ENCODE data around the gene FAM53A. TPM values are rescaled to one million over a fixed set of nuclear protein-coding genes. Genes with fewer than 3 reads are reported as not detected.

The FAM53A gene
- total and polyA plus RNA-seq, 4 donors = 0.44 to 2.2 (median 0.97) TPM

DNA sequence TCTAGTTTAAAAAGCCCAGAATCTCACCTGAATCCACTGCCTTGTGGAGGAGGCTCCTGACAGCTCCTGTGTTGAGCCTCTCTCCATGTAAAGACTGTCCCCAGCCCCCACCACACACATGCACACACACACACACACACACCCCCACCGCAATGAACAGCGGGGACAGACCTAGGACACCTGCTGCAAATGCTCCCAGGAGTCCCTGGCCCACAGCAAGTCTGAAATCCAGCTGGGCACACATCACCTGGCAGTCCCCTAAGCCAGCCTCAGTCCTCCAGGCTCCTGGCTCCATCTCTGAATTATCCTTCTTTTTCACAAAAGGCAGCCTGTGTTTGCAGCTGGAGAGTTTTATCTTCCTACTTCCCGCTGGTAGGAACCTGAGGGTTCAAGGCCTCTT lies 6.6 kb upstream of the FAM53A start:
- Histone ChIP-seq H3K27me3 (ENCODE audit: control insufficient read depth in 4 of 4, insufficient read depth in 4 of 4, low read length in 3 of 4) (no peaks in the 10 kb centered on the region), H3K4me3 (ENCODE audit: low read depth in 1 of 3, low read length in 3 of 3) (no peak overlapping the region), H3K9me3 (ENCODE audit: control insufficient read depth in 4 of 4, low read length in 3 of 4) (no peaks in the 10 kb centered on the region), H3K9ac (ENCODE audit: low read depth in 1 of 2, low read length in 2 of 2) (no peak overlapping the region), H3K36me3 (ENCODE audit: control insufficient read depth in 4 of 4, insufficient read depth in 3 of 4, low read depth in 1 of 4, low read length in 3 of 4) (peaks cover 8 to 32% (median 18%) of the 10 kb centered on the region in 4 donors), H3K27ac (ENCODE audit: low read depth in 1 of 2, low read length in 2 of 2) (no peak overlapping the region), H3K4me1 (ENCODE audit: control insufficient read depth in 4 of 4, insufficient read depth in 4 of 4, low read length in 3 of 4) (peaks cover 0 to 4% (median under 1%) of the 10 kb centered on the region in 4 donors)
- TF ChIP-seq, protein P1, sequence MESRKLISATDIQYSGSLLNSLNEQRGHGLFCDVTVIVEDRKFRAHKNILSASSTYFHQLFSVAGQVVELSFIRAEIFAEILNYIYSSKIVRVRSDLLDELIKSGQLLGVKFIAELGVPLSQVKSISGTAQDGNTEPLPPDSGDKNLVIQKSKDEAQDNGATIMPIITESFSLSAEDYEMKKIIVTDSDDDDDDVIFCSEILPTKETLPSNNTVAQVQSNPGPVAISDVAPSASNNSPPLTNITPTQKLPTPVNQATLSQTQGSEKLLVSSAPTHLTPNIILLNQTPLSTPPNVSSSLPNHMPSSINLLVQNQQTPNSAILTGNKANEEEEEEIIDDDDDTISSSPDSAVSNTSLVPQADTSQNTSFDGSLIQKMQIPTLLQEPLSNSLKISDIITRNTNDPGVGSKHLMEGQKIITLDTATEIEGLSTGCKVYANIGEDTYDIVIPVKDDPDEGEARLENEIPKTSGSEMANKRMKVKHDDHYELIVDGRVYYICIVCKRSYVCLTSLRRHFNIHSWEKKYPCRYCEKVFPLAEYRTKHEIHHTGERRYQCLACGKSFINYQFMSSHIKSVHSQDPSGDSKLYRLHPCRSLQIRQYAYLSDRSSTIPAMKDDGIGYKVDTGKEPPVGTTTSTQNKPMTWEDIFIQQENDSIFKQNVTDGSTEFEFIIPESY (IDR thresholded peaks at IDR 0.05) = no peak
- TF ChIP-seq GABPA (IDR thresholded peaks at IDR 0.05 in 1 of 2, conservative IDR thresholded peaks at IDR 0.05 in 1 of 2) (no peak), EGR1 (IDR thresholded peaks at IDR 0.05; ENCODE audit: low read depth in 2 of 2) (no peak), RAD21 (IDR thresholded peaks at IDR 0.05) (no peak), FOXA1 (IDR thresholded peaks at IDR 0.05) (no peak), RXRA (IDR thresholded peaks at IDR 0.05) (no peak), HNF4A (conservative IDR thresholded peaks at IDR 0.05) (no peak)
- TF ChIP-seq, protein P2, sequence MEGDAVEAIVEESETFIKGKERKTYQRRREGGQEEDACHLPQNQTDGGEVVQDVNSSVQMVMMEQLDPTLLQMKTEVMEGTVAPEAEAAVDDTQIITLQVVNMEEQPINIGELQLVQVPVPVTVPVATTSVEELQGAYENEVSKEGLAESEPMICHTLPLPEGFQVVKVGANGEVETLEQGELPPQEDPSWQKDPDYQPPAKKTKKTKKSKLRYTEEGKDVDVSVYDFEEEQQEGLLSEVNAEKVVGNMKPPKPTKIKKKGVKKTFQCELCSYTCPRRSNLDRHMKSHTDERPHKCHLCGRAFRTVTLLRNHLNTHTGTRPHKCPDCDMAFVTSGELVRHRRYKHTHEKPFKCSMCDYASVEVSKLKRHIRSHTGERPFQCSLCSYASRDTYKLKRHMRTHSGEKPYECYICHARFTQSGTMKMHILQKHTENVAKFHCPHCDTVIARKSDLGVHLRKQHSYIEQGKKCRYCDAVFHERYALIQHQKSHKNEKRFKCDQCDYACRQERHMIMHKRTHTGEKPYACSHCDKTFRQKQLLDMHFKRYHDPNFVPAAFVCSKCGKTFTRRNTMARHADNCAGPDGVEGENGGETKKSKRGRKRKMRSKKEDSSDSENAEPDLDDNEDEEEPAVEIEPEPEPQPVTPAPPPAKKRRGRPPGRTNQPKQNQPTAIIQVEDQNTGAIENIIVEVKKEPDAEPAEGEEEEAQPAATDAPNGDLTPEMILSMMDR (IDR thresholded peaks at IDR 0.05; ENCODE audit: low read depth, low read length, missing input control) = no peak
- TF ChIP-seq, protein P3, sequence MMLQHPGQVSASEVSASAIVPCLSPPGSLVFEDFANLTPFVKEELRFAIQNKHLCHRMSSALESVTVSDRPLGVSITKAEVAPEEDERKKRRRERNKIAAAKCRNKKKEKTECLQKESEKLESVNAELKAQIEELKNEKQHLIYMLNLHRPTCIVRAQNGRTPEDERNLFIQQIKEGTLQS (IDR thresholded peaks at IDR 0.05) = no peak
- no peak for DNase-seq (ENCODE audit: low spot score)
- 98% methylated on average over 3 of the region's 3 CpGs for WGBS

DNA sequence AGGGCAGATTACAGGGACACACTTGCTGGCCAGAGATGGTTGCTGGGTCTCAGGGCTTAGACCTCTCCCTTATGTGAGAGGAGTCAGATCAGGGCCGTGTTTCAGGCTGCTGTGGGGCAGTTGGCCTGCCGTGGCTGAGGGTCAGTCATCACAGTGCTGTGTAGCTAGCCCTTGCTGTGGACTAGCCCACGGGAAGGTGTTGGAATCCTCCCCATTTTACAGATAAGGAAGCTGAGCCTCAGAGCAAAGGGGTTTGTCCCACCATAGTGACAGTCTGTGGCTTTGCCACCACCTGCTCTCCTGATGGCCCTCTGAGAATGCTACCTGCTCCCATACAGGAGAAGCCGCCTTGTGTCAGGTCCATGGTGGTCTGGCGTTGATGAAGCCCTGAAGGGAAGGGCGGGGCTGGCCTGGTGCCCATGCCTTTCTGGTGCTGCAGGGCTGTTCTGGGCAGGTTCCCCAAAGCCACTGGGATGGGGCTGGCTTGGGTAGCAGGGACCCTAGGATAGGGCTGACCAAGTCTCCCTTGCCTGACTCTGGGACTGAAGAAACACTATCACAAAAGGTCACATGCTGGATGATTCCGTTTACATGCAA lies 2.4 kb upstream of the FAM53A start:
- Histone ChIP-seq H3K9me3 (ENCODE audit: control insufficient read depth in 4 of 4, low read length in 3 of 4) (no peaks in the 10 kb centered on the region), H3K36me3 (ENCODE audit: control insufficient read depth in 4 of 4, insufficient read depth in 3 of 4, low read depth in 1 of 4, low read length in 3 of 4) (peaks cover 0 to 8% (median 3%) of the 10 kb centered on the region in 4 donors), H3K4me1 (ENCODE audit: control insufficient read depth in 4 of 4, insufficient read depth in 4 of 4, low read length in 3 of 4) (peaks cover 2 to 20% (median 10%) of the 10 kb centered on the region in 4 donors), H3K27me3 (ENCODE audit: control insufficient read depth in 4 of 4, insufficient read depth in 4 of 4, low read length in 3 of 4) (no peaks in the 10 kb centered on the region), H3K27ac (ENCODE audit: low read depth in 1 of 2, low read length in 2 of 2) (no peak overlapping the region), H3K9ac (ENCODE audit: low read depth in 1 of 2, low read length in 2 of 2) (no peak overlapping the region), H3K4me3 (ENCODE audit: low read depth in 1 of 3, low read length in 3 of 3) (no peak overlapping the region)
- TF ChIP-seq HNF4G (IDR thresholded peaks at IDR 0.05) = no peak
- TF ChIP-seq, protein P2 (IDR thresholded peaks at IDR 0.05; ENCODE audit: low read depth, low read length, missing input control) = no peak
- no peak for TF ChIP-seq SP1 (IDR thresholded peaks at IDR 0.05)
- TF ChIP-seq NR2F2 (IDR thresholded peaks at IDR 0.05) = no peak
- TF ChIP-seq GABPA (IDR thresholded peaks at IDR 0.05 in 1 of 2, conservative IDR thresholded peaks at IDR 0.05 in 1 of 2) = no peak
- TF ChIP-seq, protein P4, sequence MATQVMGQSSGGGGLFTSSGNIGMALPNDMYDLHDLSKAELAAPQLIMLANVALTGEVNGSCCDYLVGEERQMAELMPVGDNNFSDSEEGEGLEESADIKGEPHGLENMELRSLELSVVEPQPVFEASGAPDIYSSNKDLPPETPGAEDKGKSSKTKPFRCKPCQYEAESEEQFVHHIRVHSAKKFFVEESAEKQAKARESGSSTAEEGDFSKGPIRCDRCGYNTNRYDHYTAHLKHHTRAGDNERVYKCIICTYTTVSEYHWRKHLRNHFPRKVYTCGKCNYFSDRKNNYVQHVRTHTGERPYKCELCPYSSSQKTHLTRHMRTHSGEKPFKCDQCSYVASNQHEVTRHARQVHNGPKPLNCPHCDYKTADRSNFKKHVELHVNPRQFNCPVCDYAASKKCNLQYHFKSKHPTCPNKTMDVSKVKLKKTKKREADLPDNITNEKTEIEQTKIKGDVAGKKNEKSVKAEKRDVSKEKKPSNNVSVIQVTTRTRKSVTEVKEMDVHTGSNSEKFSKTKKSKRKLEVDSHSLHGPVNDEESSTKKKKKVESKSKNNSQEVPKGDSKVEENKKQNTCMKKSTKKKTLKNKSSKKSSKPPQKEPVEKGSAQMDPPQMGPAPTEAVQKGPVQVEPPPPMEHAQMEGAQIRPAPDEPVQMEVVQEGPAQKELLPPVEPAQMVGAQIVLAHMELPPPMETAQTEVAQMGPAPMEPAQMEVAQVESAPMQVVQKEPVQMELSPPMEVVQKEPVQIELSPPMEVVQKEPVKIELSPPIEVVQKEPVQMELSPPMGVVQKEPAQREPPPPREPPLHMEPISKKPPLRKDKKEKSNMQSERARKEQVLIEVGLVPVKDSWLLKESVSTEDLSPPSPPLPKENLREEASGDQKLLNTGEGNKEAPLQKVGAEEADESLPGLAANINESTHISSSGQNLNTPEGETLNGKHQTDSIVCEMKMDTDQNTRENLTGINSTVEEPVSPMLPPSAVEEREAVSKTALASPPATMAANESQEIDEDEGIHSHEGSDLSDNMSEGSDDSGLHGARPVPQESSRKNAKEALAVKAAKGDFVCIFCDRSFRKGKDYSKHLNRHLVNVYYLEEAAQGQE (IDR thresholded peaks at IDR 0.05) = no peak
- no peak for TF ChIP-seq YY1 (IDR thresholded peaks at IDR 0.05)
- TF ChIP-seq, protein P5, sequence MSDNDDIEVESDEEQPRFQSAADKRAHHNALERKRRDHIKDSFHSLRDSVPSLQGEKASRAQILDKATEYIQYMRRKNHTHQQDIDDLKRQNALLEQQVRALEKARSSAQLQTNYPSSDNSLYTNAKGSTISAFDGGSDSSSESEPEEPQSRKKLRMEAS (IDR thresholded peaks at IDR 0.05) = no peak
- TF ChIP-seq TAF1 (conservative IDR thresholded peaks at IDR 0.05) = no peak
- no peak for TF ChIP-seq RAD21 (IDR thresholded peaks at IDR 0.05)
- TF ChIP-seq EGR1 (IDR thresholded peaks at IDR 0.05; ENCODE audit: low read depth in 2 of 2) = no peak
- no peak for TF ChIP-seq RXRA (IDR thresholded peaks at IDR 0.05)
- TF ChIP-seq FOXA1 (IDR thresholded peaks at IDR 0.05) = no peak
- TF ChIP-seq, protein P3 (IDR thresholded peaks at IDR 0.05) = no peak
- 72% methylated on average over 7 of the region's 7 CpGs for WGBS
- DNase-seq (ENCODE audit: low spot score) = no peak
